ENCODE measurements around the gene SAFB.

GRCh38 chr19:5587071-5587455 lies 35.8 kb upstream of the SAFB start:
- TF ChIP-seq, protein P1, sequence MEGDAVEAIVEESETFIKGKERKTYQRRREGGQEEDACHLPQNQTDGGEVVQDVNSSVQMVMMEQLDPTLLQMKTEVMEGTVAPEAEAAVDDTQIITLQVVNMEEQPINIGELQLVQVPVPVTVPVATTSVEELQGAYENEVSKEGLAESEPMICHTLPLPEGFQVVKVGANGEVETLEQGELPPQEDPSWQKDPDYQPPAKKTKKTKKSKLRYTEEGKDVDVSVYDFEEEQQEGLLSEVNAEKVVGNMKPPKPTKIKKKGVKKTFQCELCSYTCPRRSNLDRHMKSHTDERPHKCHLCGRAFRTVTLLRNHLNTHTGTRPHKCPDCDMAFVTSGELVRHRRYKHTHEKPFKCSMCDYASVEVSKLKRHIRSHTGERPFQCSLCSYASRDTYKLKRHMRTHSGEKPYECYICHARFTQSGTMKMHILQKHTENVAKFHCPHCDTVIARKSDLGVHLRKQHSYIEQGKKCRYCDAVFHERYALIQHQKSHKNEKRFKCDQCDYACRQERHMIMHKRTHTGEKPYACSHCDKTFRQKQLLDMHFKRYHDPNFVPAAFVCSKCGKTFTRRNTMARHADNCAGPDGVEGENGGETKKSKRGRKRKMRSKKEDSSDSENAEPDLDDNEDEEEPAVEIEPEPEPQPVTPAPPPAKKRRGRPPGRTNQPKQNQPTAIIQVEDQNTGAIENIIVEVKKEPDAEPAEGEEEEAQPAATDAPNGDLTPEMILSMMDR (conservative IDR thresholded peaks at IDR 0.05), result no peak
- no peak for TF ChIP-seq ZFX (IDR thresholded peaks at IDR 0.05)
